Myocyte (in vitro differentiated cells): ENCODE results near the gene ANKS1B. TPM values are rescaled to one million over a fixed set of nuclear protein-coding genes. Genes with fewer than 3 reads are reported as not detected.
"Not testable (repeated sequence)": the region's sequence is repeated elsewhere in the genome, so short reads cannot be mapped to it uniquely, and the experiment has no call there.

ENCODE experiments used
- DNase-seq: peaks from one replicate; pipeline ENCODE4 v3.0.0-alpha.2; 2012; ENCODE audit warnings: low read depth
- total RNA-seq: library from RNA; depleted of rRNA; stranded (reverse); fragments of >200 nt; gene quantifications from 2 replicates; pipeline ENCODE4 v1.2.3, GENCODE V29; 2014

The ANKS1B gene
- total RNA-seq, 1 donor from 2014 or later: 1.5 TPM

GRCh38 chr12:99389751-99390150 is 595.0 kb downstream of the ANKS1B start:
- no peak for DNase-seq

GRCh38 chr12:99388671-99389195 is 596.0 kb downstream of the ANKS1B start:
- DNase-seq: no peak

- no peak for DNase-seq
Measured at GRCh38 chr12:99387661-99388060, 597.1 kb downstream of the ANKS1B start.

GRCh38 chr12:99386907-99387306 is 597.8 kb downstream of the ANKS1B start:
- DNase-seq: no peak

GRCh38 chr12:99383258-99383657 is 601.5 kb downstream of the ANKS1B start:
- no peak for DNase-seq

- DNase-seq: no peak
Measured at GRCh38 chr12:99381992-99382391, 602.7 kb downstream of the ANKS1B start.

GRCh38 chr12:99380701-99381100 is 604.0 kb downstream of the ANKS1B start:
- DNase-seq: no peak

GRCh38 chr12:99374023-99374422 is 610.7 kb downstream of the ANKS1B start:
- no peak for DNase-seq

- DNase-seq: peak; percentile 11
Measured at GRCh38 chr12:99372257-99372920, 612.3 kb downstream of the ANKS1B start.

GRCh38 chr12:99370421-99371138 is 614.2 kb downstream of the ANKS1B start:
- DNase-seq: no peak

GRCh38 chr12:99367181-99367580 is 617.6 kb downstream of the ANKS1B start:
- DNase-seq: no peak

GRCh38 chr12:99352269-99352668 is 632.5 kb downstream of the ANKS1B start:
- no peak for DNase-seq

GRCh38 chr12:99343960-99344359 is 640.8 kb downstream of the ANKS1B start:
- DNase-seq: no peak

GRCh38 chr12:99339663-99340062 is 645.1 kb downstream of the ANKS1B start:
- DNase-seq: no peak

- peak; percentile 30 for DNase-seq
Measured at GRCh38 chr12:99334285-99335056, 650.3 kb downstream of the ANKS1B start.

- DNase-seq: no peak
Measured at GRCh38 chr12:99332936-99333591, 651.7 kb downstream of the ANKS1B start.

GRCh38 chr12:99330216-99330615 is 654.5 kb downstream of the ANKS1B start:
- no peak for DNase-seq

GRCh38 chr12:99321210-99321609 is 663.5 kb downstream of the ANKS1B start:
- DNase-seq: not testable (repeated sequence)

- no peak for DNase-seq
Measured at GRCh38 chr12:99311373-99311772, 673.4 kb downstream of the ANKS1B start.

- DNase-seq: no peak
Measured at GRCh38 chr12:99309812-99310211, 674.9 kb downstream of the ANKS1B start.

- DNase-seq: no peak
Measured at GRCh38 chr12:99302874-99303273, 681.9 kb downstream of the ANKS1B start.
